Measurements from ENCODE around the gene MANBA.

Gene MANBA

GRCh38 chr4:102633100-102633499 lies 127.7 kb downstream of the MANBA start:
- Histone ChIP-seq H4K20me1 (ENCODE audit: low read depth, low read length) (no peaks in the 10 kb centered on the region), H3K4me2 (ENCODE audit: low read depth, low read length, poor library complexity, severe bottlenecking) (no peak overlapping the region), H3K79me2 (ENCODE audit: insufficient read depth, low read length) (no peaks in the 10 kb centered on the region), H3K27ac (ENCODE audit: low read depth, low read length) (no peak overlapping the region), H3K36me3 (ENCODE audit: low read length) (no peaks in the 10 kb centered on the region), H3K9me2 (replicated peaks; ENCODE audit: insufficient read depth, low read length) (no peaks in the 10 kb centered on the region), H3K9me3 (ENCODE audit: insufficient read depth, low read length) (no peaks in the 10 kb centered on the region), H3F3A (ENCODE audit: insufficient read depth) (no peaks in the 10 kb centered on the region), H3K27me3 (ENCODE audit: low read length) (no peaks in the 10 kb centered on the region), H3K4me3 (ENCODE audit: insufficient read depth, low read length, poor library complexity, severe bottlenecking) (no peak overlapping the region), H3K9ac (ENCODE audit: low read length) (no peak overlapping the region), H2AFZ (ENCODE audit: low read depth, low read length, severe bottlenecking) (no peak overlapping the region)
- TF ChIP-seq CTCF (IDR thresholded peaks at IDR 0.05; ENCODE audit: insufficient read depth, low read length, poor library complexity, severe bottlenecking), result no peak
- no peak for TF ChIP-seq EZH2phosphoT487 (conservative IDR thresholded peaks at IDR 0.05; ENCODE audit: low read length)

- no peak overlapping the region for H3K27ac ChIP-seq (ENCODE audit: low read depth, low read length)
- no peaks in the 10 kb centered on the region for H3K27me3 ChIP-seq (ENCODE audit: low read length)
- H3K79me2 ChIP-seq (ENCODE audit: insufficient read depth, low read length), result no peaks in the 10 kb centered on the region
- no peaks in the 10 kb centered on the region for H3F3A ChIP-seq (ENCODE audit: insufficient read depth)
- no peaks in the 10 kb centered on the region for H3K9me3 ChIP-seq (ENCODE audit: insufficient read depth, low read length)
- TF ChIP-seq CTCF (IDR thresholded peaks at IDR 0.05; ENCODE audit: insufficient read depth, low read length, poor library complexity, severe bottlenecking), result no peak
- no peak for TF ChIP-seq EZH2phosphoT487 (conservative IDR thresholded peaks at IDR 0.05; ENCODE audit: low read length)
- no peak overlapping the region for H3K4me3 ChIP-seq (ENCODE audit: insufficient read depth, low read length, poor library complexity, severe bottlenecking)
- no peaks in the 10 kb centered on the region for H3K36me3 ChIP-seq (ENCODE audit: low read length)
- no peaks in the 10 kb centered on the region for H4K20me1 ChIP-seq (ENCODE audit: low read depth, low read length)
- no peak overlapping the region for H3K4me2 ChIP-seq (ENCODE audit: low read depth, low read length, poor library complexity, severe bottlenecking)
- no peak overlapping the region for H3K9ac ChIP-seq (ENCODE audit: low read length)
- H2AFZ ChIP-seq (ENCODE audit: low read depth, low read length, severe bottlenecking), result no peak overlapping the region
- H3K9me2 ChIP-seq (replicated peaks; ENCODE audit: insufficient read depth, low read length), result no peaks in the 10 kb centered on the region
These were observed 128.3 kb downstream of the MANBA start for GRCh38 chr4:102632241-102633065.

GRCh38 chr4:102631616-102632015 lies 129.2 kb downstream of the MANBA start:
- H3K4me2 ChIP-seq (ENCODE audit: low read depth, low read length, poor library complexity, severe bottlenecking), result no peak overlapping the region
- H3K79me2 ChIP-seq (ENCODE audit: insufficient read depth, low read length), result no peaks in the 10 kb centered on the region
- H3K27me3 ChIP-seq (ENCODE audit: low read length), result no peaks in the 10 kb centered on the region
- H3K36me3 ChIP-seq (ENCODE audit: low read length), result no peaks in the 10 kb centered on the region
- no peaks in the 10 kb centered on the region for H4K20me1 ChIP-seq (ENCODE audit: low read depth, low read length)
- H2AFZ ChIP-seq (ENCODE audit: low read depth, low read length, severe bottlenecking), result no peak overlapping the region
- H3F3A ChIP-seq (ENCODE audit: insufficient read depth), result no peaks in the 10 kb centered on the region
- TF ChIP-seq CTCF (IDR thresholded peaks at IDR 0.05; ENCODE audit: insufficient read depth, low read length, poor library complexity, severe bottlenecking), result no peak
- no peak for TF ChIP-seq EZH2phosphoT487 (conservative IDR thresholded peaks at IDR 0.05; ENCODE audit: low read length)
- H3K9me3 ChIP-seq (ENCODE audit: insufficient read depth, low read length), result no peaks in the 10 kb centered on the region
- no peak overlapping the region for H3K9ac ChIP-seq (ENCODE audit: low read length)
- H3K27ac ChIP-seq (ENCODE audit: low read depth, low read length), result no peak overlapping the region
- H3K4me3 ChIP-seq (ENCODE audit: insufficient read depth, low read length, poor library complexity, severe bottlenecking), result no peak overlapping the region
- H3K9me2 ChIP-seq (replicated peaks; ENCODE audit: insufficient read depth, low read length), result no peaks in the 10 kb centered on the region
